Endothelial cell (in vitro differentiated cells): ENCODE measurements around the gene LIPM. TPM values are rescaled to one million over a fixed set of nuclear protein-coding genes. Genes with fewer than 3 reads are reported as not detected.

ENCODE experiments used
- DNase-seq: peaks from one replicate; pipeline ENCODE4 v3.0.0; 2021; ENCODE audit warnings: low spot score
- H3K27ac Mint-ChIP-seq: one replicate; pipeline ENCODE4 v1.8.0; 2021; ENCODE audit warnings: mixed read lengths, inconsistent platforms; ENCODE audit not compliant: unreplicated experiment
- H3K27me3 Mint-ChIP-seq: one replicate; pipeline ENCODE4 v1.8.0; 2021; ENCODE audit warnings: mild to moderate bottlenecking, moderate library complexity, mixed read lengths, inconsistent platforms; ENCODE audit not compliant: unreplicated experiment
- H3K36me3 Mint-ChIP-seq: one replicate; pipeline ENCODE4 v1.8.0; 2021; ENCODE audit warnings: mild to moderate bottlenecking, low read depth, mixed read lengths, inconsistent platforms; ENCODE audit not compliant: unreplicated experiment
- H3K4me1 Mint-ChIP-seq: one replicate; pipeline ENCODE4 v1.8.0; 2021; ENCODE audit warnings: mild to moderate bottlenecking, mixed read lengths, inconsistent platforms; ENCODE audit not compliant: unreplicated experiment
- H3K4me3 Mint-ChIP-seq: one replicate; pipeline ENCODE4 v1.8.0; 2021; ENCODE audit warnings: mild to moderate bottlenecking, mixed read lengths, inconsistent platforms; ENCODE audit not compliant: unreplicated experiment
- H3K9me3 Mint-ChIP-seq: one replicate; pipeline ENCODE4 v1.8.0; 2021; ENCODE audit warnings: mixed read lengths, inconsistent platforms; ENCODE audit not compliant: unreplicated experiment
- CTCF ChIP-seq: fragments of 200-600 bp; sonication (generic); IDR thresholded peaks from one replicate; pipeline ENCODE4 v1.5.0; 2021; ENCODE audit warnings: antibody characterized with exemption; ENCODE audit not compliant: unreplicated experiment
- total RNA-seq: library from RNA; stranded (reverse); fragmentation: NEBNext Ultra II Directional; extraction: Animal tissue kit (Norgen Biotek cat#: 25700); gene quantifications from one replicate; pipeline ENCODE4 v1.2.1, GENCODE V29; 2021; ENCODE audit not compliant: unreplicated experiment

Gene LIPM
- total RNA-seq, 1 donor from 2014 or later: 0.31 TPM

- Mint-ChIP-seq H3K27me3 (no peaks in the 10 kb centered on the region), H3K4me1 (no peaks in the 10 kb centered on the region), H3K9me3 (no peaks in the 10 kb centered on the region), H3K36me3 (no peaks in the 10 kb centered on the region), H3K4me3 (no peak overlapping the region), H3K27ac (no peak overlapping the region)
- TF ChIP-seq CTCF: no peak
- DNase-seq: no peak
Observed at GRCh38 chr10:88840104-88840503, 37.6 kb downstream of the LIPM start.

DNA sequence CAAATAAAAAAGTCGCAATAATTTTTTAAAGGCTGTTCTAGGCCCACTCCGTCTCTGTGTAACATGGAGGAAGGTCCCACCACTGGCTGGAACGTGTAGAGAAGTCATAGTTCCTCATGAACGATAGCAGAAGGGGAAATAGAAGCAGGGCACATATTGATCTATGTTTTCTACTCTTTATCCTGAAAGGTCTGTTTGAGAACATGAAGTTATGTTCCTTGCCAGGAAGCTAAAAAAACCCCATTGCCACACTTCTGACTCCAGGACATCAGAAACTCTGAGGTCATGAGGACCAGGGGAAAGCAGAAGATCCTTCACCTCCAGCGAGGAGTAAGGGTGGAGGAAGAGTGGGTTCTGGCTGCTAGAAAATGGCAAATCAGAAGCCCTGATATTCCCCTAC is 38.4 kb downstream of the LIPM start:
- no peak overlapping the region for H3K27ac Mint-ChIP-seq
- H3K4me3 Mint-ChIP-seq: no peak overlapping the region
- DNase-seq: no peak
- no peaks in the 10 kb centered on the region for H3K36me3 Mint-ChIP-seq
- H3K27me3 Mint-ChIP-seq: no peaks in the 10 kb centered on the region
- H3K4me1 Mint-ChIP-seq: no peaks in the 10 kb centered on the region
- no peak for TF ChIP-seq CTCF
- H3K9me3 Mint-ChIP-seq: no peaks in the 10 kb centered on the region

- Mint-ChIP-seq H3K9me3 (no peaks in the 10 kb centered on the region), H3K27ac (no peak overlapping the region), H3K4me1 (no peaks in the 10 kb centered on the region), H3K36me3 (no peaks in the 10 kb centered on the region), H3K27me3 (no peaks in the 10 kb centered on the region), H3K4me3 (no peak overlapping the region)
- no peak for DNase-seq
- TF ChIP-seq CTCF: no peak
Observed at GRCh38 chr10:88841316-88842111, 39.0 kb downstream of the LIPM start.

DNA sequence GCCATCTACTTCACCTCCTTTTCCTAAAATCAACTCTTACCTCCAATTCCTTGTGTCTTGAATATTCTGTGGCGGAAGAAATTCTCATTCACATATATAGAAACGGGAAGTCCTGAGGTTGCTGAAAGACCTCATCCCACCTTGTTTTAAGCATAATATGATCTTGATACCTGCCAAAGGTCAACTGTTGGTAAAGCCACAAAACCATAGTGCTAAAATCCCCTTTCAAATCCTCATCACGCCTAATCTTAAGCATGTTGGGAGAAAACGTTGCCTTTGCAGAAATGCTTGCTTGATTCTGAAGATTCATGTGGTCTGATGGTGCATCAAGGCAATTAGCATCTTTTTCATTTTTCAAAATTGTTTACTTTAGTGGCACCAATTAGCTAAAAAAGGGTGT is 40.6 kb downstream of the LIPM start:
- no peaks in the 10 kb centered on the region for H3K27me3 Mint-ChIP-seq
- H3K4me1 Mint-ChIP-seq: no peaks in the 10 kb centered on the region
- no peaks in the 10 kb centered on the region for H3K9me3 Mint-ChIP-seq

More for the DNA sequence above, 40.6 kb downstream of the LIPM start:
- DNase-seq: no peak
- H3K27ac Mint-ChIP-seq: no peak overlapping the region
- no peak for TF ChIP-seq CTCF
- H3K4me3 Mint-ChIP-seq: no peak overlapping the region
- no peaks in the 10 kb centered on the region for H3K36me3 Mint-ChIP-seq
